GM12878 (cell line): Measurements from ENCODE around the gene PLSCR3. TPM values are rescaled to one million over a fixed set of nuclear protein-coding genes. Genes with fewer than 3 reads are reported as not detected.

ENCODE experiments used
- ATAC-seq: fragments of 200-7000 bp; cut with Tn5 transposase; 3 replicates; pipeline ENCODE4 v1.9.1; 2020; ENCODE audit warnings: mild to moderate bottlenecking, moderate library complexity
- BruUV-seq: library from RNA; stranded (reverse); fragments of 400-500 nt; replicated peaks from 2 replicates; lab custom pipeline; 2021; lab: Mats Ljungman, UMichigan
- CTCF ChIA-PET: fragments of 300-600 bp; sonication (Branson Sonifier 250); formaldehyde crosslinking; extraction: SDS; loops from one replicate; lab custom pipeline; 2021; ENCODE audit warnings: inconsistent platforms; lab: Yijun Ruan, JAX
- POLR2A ChIA-PET: fragments of 350-600 bp; formaldehyde crosslinking; extraction: SDS; loops from one replicate; lab custom pipeline; 2021; ENCODE audit warnings: inconsistent platforms; lab: Charles Lee
- RAD21 ChIA-PET: fragments of 300-600 bp; sonication (Branson Sonifier 250); formaldehyde crosslinking; loops from one replicate; lab custom pipeline; 2023; ENCODE audit warnings: antibody characterized with exemption; ENCODE audit not compliant: unreplicated experiment; lab: Charles Lee
- SMC1A ChIA-PET: fragments of 300-600 bp; sonication (Branson Sonifier 250); formaldehyde crosslinking; loops from one replicate; lab custom pipeline; 2023; ENCODE audit not compliant: unreplicated experiment, uncharacterized antibody; lab: Charles Lee
- DNase-seq: peaks from one replicate; pipeline ENCODE4 v3.0.0-alpha.2; 2011; ENCODE audit warnings: low read depth, low spot score
- FAIRE-seq: peaks from 3 replicates; lab custom pipeline; 2011; peaks lifted over from hg19 to GRCh38; lab: Jason Lieb, UNC
- H2AFZ ChIP-seq: 2 replicates; pipeline ENCODE4 v1.6.0; 2011; ENCODE audit warnings: low read depth, low read length, control low read depth; ENCODE audit not compliant: control insufficient read depth
- H3K27ac ChIP-seq: 2 replicates; pipeline ENCODE4 v1.5.1; 2011; ENCODE audit warnings: control low read depth; ENCODE audit not compliant: control insufficient read depth, insufficient read depth
- H3K27me3 ChIP-seq, 2 experiments: replicated peaks in 1 of 2; 2 replicates each; pipeline versions ENCODE4 v1.6.0 to v1.6.1; 2011; ENCODE audit warnings: low read length in 1 of 2; ENCODE audit not compliant: control insufficient read depth in 2 of 2, insufficient read depth in 2 of 2
- H3K36me3 ChIP-seq, 2 experiments: 2 replicates each; pipeline ENCODE4 v1.5.1; 2011; ENCODE audit warnings: low read length in 1 of 2; ENCODE audit not compliant: control insufficient read depth in 2 of 2, insufficient read depth in 2 of 2
- H3K4me1 ChIP-seq: 2 replicates; pipeline ENCODE4 v1.6.1; 2011; ENCODE audit warnings: mild to moderate bottlenecking, low read length, moderate library complexity, mixed read lengths; ENCODE audit not compliant: control insufficient read depth, insufficient read depth
- H3K4me2 ChIP-seq: 2 replicates; pipeline ENCODE4 v1.6.0; 2011; ENCODE audit warnings: control low read depth; ENCODE audit not compliant: control insufficient read depth, insufficient read depth
- H3K4me3 ChIP-seq: fragments of 200-600 bp; sonication (generic); 2 replicates; pipeline ENCODE4 v1.5.1; 2016
- H3K79me2 ChIP-seq: 2 replicates; pipeline ENCODE4 v1.6.0; 2011; ENCODE audit warnings: low read length; ENCODE audit not compliant: control insufficient read depth, insufficient read depth
- H3K9ac ChIP-seq: 2 replicates; pipeline ENCODE4 v1.8.0; 2011; ENCODE audit warnings: low read length, control low read depth, mixed read lengths; ENCODE audit not compliant: control insufficient read depth, insufficient read depth
- H3K9me3 ChIP-seq: replicated peaks from 3 replicates; pipeline ENCODE4 v1.5.1; 2011; ENCODE audit warnings: mild to moderate bottlenecking, low read length; ENCODE audit not compliant: control insufficient read depth, insufficient read depth
- H4K20me1 ChIP-seq: 2 replicates; pipeline ENCODE4 v1.6.0; 2011; ENCODE audit not compliant: control insufficient read depth, insufficient read depth
- ATF2 ChIP-seq: IDR thresholded peaks from 2 replicates; pipeline ENCODE4 v1.6.1; 2012; ENCODE audit warnings: low read length, inconsistent platforms
- CHD4 ChIP-seq: fragments of 200-600 bp; sonication (generic); IDR thresholded peaks from 2 replicates; pipeline ENCODE4 v1.6.1; 2016; ENCODE audit warnings: mild to moderate bottlenecking
- EED ChIP-seq: sonication (generic); IDR thresholded peaks from 2 replicates; pipeline ENCODE4 v1.6.1; 2016; ENCODE audit warnings: antibody characterized with exemption, low read depth
- HDAC6 ChIP-seq: fragments of 200-600 bp; sonication (generic); IDR thresholded peaks from one replicate; pipeline ENCODE4 v1.8.0; 2017; ENCODE audit warnings: antibody characterized with exemption; ENCODE audit not compliant: unreplicated experiment
- IKZF2 ChIP-seq, 2 experiments: fragments of 450-650 bp; IDR thresholded peaks; 2 replicates each; pipeline ENCODE4 v1.6.1; 2017; ENCODE audit warnings: mild to moderate bottlenecking in 2 of 2, moderate library complexity in 2 of 2
- MAX ChIP-seq: IDR thresholded peaks from 2 replicates; pipeline ENCODE4 v1.6.1; 2012; ENCODE audit warnings: low read depth, low read length, improper control_type of control experiment
- MEF2B ChIP-seq: fragments of 450-650 bp; IDR thresholded peaks from 2 replicates; pipeline ENCODE4 v1.6.1; 2018; ENCODE audit warnings: mild to moderate bottlenecking, moderate library complexity; ENCODE audit not compliant: partially characterized antibody, poor library complexity, severe bottlenecking
- MYC ChIP-seq: IDR thresholded peaks from 2 replicates; pipeline ENCODE4 v1.6.1; 2011; ENCODE audit warnings: mild to moderate bottlenecking, low read length, moderate library complexity, inconsistent platforms; ENCODE audit not compliant: insufficient read depth, insufficient replicate concordance, insufficient read length, severe bottlenecking
- NFXL1 ChIP-seq: fragments of 450-650 bp; IDR thresholded peaks from 2 replicates; pipeline ENCODE4 v1.6.1; 2017; ENCODE audit warnings: antibody characterized with exemption, mild to moderate bottlenecking, borderline replicate concordance
- TCF7 ChIP-seq: IDR thresholded peaks from 2 replicates; pipeline ENCODE4 v1.6.1; 2014; ENCODE audit warnings: antibody characterized with exemption, borderline replicate concordance
- WRNIP1 ChIP-seq: IDR thresholded peaks from 2 replicates; pipeline ENCODE4 v1.6.1; 2011; ENCODE audit warnings: low read depth, low read length, improper control_type of control experiment, borderline replicate concordance
- ZNF384 ChIP-seq: IDR thresholded peaks from 2 replicates; pipeline ENCODE4 v1.6.1; 2012; ENCODE audit warnings: low read depth, mild to moderate bottlenecking, low read length, improper control_type of control experiment, borderline replicate concordance
- ZNF687 ChIP-seq: fragments of 450-650 bp; IDR thresholded peaks from 2 replicates; pipeline ENCODE4 v1.6.1; 2017; ENCODE audit warnings: mild to moderate bottlenecking, moderate library complexity
- ZSCAN29 ChIP-seq: fragments of 450-650 bp; IDR thresholded peaks from 2 replicates; pipeline ENCODE4 v1.6.1; 2017; ENCODE audit warnings: mild to moderate bottlenecking, moderate library complexity
- WGBS: methylation state at CpG from one replicate; pipeline ENCODE4 v1.1.6; 2016; ENCODE audit warnings: low lambda C conversion rate; ENCODE audit not compliant: insufficient replicate concordance, insufficient coverage; ENCODE audit errors: missing lambda C conversion rate; 5-methylcytosine and 5-hydroxymethylcytosine counted together
- in situ Hi-C: fragments of 300-500 bp; cut with MboI; formaldehyde crosslinking; loops from 9 replicates; pipeline ENCODE4 v1.14.3; 2018; ENCODE audit warnings: mixed read lengths
- intact Hi-C: fragments of 100-400 bp; cut with micrococcal nuclease; formaldehyde crosslinking; loops from one replicate; pipeline ENCODE4 v1.14.2; 2022; ENCODE audit not compliant: unreplicated experiment
- polyA plus RNA-seq, 11 experiments: library from polyadenylated mRNA; depleted of rRNA in 4 of 11; unstranded in 6 of 11; stranded (reverse) in 5 of 11; fragments of >200 nt; fragmentation: Nextera tagmentation in 4 of 11; fragmentation: Illumina TruSeq in 1 of 11; extraction: Ambion mirVana in 4 of 11; extraction: Trizol in 1 of 11; gene quantifications; 1 replicate in 1 of 11; 2 replicates in 10 of 11; pipeline versions ENCODE4 v1.2.1 to v1.2.3, GENCODE V29; 2011 to 2016; ENCODE audit warnings: inconsistent platforms in 2 of 11, missing spikeins in 2 of 11, low read depth in 1 of 11
- total RNA-seq, 4 experiments: library from RNA; depleted of rRNA in 3 of 4; stranded (reverse); fragments of >200 nt in 3 of 4; fragmentation: Illumina TruSeq in 1 of 4; extraction: Trizol in 1 of 4; gene quantifications; 2 replicates each; pipeline versions ENCODE4 v1.2.1 to v1.2.3, GENCODE V29; 2013 to 2021

PLSCR3 gene
- total and polyA plus RNA-seq, 10 of the 15 experiments (the other 5 are each of a cell fraction or from before 2014, with no cell fraction given): 9.9 to 51.4 (median 43.4) TPM

- 0 out of 2 replicates have a peak, but pooled peaks have one; percentile 19 for TF ChIP-seq EED
- no peak for TF ChIP-seq ZSCAN29
- TF ChIP-seq ZNF384: no peak
- TF ChIP-seq MYC: no peak
- 0 out of 4 replicates have a peak, but pooled peaks have one; percentile 21 to 46 for TF ChIP-seq IKZF2 (IDR thresholded peaks at IDR 0.05)
- no peak for TF ChIP-seq HDAC6
- TF ChIP-seq MEF2B: peak; percentile 12
- TF ChIP-seq WRNIP1: no peak
These were observed 41.6 kb upstream of the PLSCR3 start (continued) for GRCh38 chr17:7435676-7436555.

- RAD21 ChIA-PET: no interaction called here
- BruUV-seq: no TSS peak
- in situ Hi-C loops: no loop called here
- CTCF ChIA-PET: interaction anchor here (0.6 kb wide), 1 partner anchor 128 kb away, joined by 3 read pairs; no protein-coding TSS in a partner anchor
- Histone ChIP-seq H3K9me3 (no peaks in the 10 kb centered on the region), H3K4me1 (peaks cover 8% of the 10 kb centered on the region), H3K79me2 (peaks cover 6% of the 10 kb centered on the region), H3K27me3 (no peaks in the 10 kb centered on the region), H4K20me1 (no peaks in the 10 kb centered on the region), H3K9ac (no peak overlapping the region), H3K4me2 (no peak overlapping the region), H3K27ac (no peak overlapping the region), H2AFZ (no peak overlapping the region), H3K36me3 (no peaks in the 10 kb centered on the region)
- POLR2A ChIA-PET: interaction anchor here (0.6 kb wide), 2 partner anchors 13 to 127 kb away, joined by 3 to 5 read pairs; no protein-coding TSS in a partner anchor
- no peak for ATAC-seq
- 72% methylated on average over 11 of the region's 11 CpGs for WGBS
- intact Hi-C loops: loop anchor here (10.0 kb wide), 1 partner anchor 387 kb away; the partner anchor contains the start of gene SLC16A11
- FAIRE-seq: no peak
- DNase-seq: no peak
- no peak for TF ChIP-seq CHD4
- no peak for TF ChIP-seq NFXL1
- TF ChIP-seq MAX: no peak
- TF ChIP-seq ZNF687: no peak
- no peak for TF ChIP-seq ATF2
- no peak for TF ChIP-seq TCF7
- TF ChIP-seq, all 136 proteins: peak for 0
- H3K4me3 ChIP-seq: no peak overlapping the region
- SMC1A ChIA-PET: interaction anchor here (1.6 kb wide), 1 partner anchor 128 kb away, joined by 4 read pairs; no protein-coding TSS in a partner anchor
These were observed 38.0 kb upstream of the PLSCR3 start for GRCh38 chr17:7432296-7432695.
